GM12892 (cell line): ENCODE results near the gene DNAJB8.

Source experiments
- DNase-seq: peaks from one replicate; pipeline ENCODE4 v3.0.0; 2011; ENCODE audit not compliant: insufficient read length
- FAIRE-seq: peaks from 2 replicates; lab custom pipeline; 2011; peaks lifted over from hg19 to GRCh38; lab: Jason Lieb, UNC
- POLR2A ChIP-seq: IDR thresholded peaks from 2 replicates; pipeline ENCODE4 v1.6.1; 2011; ENCODE audit warnings: low read depth, low read length, control low read depth
- POLR2AphosphoS5 ChIP-seq: IDR thresholded peaks from 2 replicates; pipeline ENCODE4 v1.6.1; 2011; ENCODE audit warnings: low read depth, low read length, control low read depth
- TAF1 ChIP-seq: IDR thresholded peaks from 2 replicates; pipeline ENCODE4 v1.6.1; 2011; ENCODE audit warnings: low read depth, mild to moderate bottlenecking, control low read depth, low read length, borderline replicate concordance

The DNAJB8 gene

DNA sequence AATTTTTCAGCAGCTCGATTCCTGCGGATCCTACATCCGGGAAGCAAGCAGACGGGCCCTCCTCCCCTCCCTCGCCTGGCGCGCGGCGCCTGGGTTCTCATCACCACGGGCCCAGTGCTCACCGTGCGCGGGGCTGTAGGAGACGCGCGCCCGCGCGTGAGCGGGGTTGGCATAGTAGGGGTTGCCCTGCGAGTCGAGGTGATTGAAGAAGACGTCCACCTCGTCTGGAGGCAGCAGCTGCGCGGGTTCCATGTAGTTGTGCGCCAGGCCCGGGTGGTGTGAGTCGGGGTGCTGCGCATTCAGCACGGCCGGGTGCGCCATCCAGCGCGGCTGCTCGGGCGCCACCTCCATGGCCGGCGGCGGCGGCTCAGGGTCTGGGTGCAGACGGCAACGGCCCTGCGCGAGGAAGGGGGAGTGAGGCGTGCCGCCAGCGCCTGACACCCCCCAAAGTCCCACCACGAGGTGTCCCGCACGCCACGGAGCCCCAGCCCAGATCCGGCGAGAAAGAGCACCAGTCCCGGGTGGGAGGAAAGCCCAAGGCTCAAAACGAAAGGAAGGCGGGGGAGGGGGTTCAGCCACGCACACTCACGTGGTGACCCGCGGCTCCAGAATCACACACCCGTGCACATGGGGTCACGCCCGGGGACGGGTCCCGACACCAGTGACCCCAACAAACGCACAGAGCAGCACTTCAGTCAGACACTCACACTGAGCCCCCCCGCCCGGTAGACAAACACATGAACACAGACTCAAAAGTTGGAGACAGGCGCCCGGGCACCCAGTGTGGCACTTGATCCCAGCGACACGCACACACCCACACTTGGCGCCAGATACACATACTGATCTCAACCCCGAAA, 20.2 kb upstream of the DNAJB8 start:
- no peak for FAIRE-seq
- TF ChIP-seq POLR2A (no peak), TAF1 (no peak)
- no peak for DNase-seq

DNA sequence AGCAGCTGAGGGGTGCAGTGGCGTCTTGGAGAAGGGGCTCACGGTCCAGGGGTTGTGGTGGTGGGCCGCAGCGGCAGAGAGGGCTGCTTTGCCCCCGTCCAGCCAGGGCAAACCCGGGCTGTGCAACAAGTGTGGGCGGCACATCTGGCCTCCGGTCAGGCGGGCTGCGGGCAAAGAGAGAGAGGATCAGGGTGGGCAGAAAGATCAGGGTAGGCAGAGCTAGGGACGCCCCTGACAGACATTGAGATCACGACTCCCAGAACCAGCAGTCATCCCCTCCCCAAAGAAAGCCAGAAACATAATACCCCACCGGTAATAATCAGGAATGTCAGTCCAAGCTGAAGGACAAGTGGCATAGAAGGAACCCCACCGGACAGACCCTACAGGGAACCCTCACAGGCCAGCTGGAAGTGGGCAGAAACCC, 19.5 kb upstream of the DNAJB8 start:
- no peak for TF ChIP-seq TAF1
- TF ChIP-seq POLR2A = no peak
- no peak for TF ChIP-seq POLR2AphosphoS5
- no peak for DNase-seq
- FAIRE-seq = no peak

DNA sequence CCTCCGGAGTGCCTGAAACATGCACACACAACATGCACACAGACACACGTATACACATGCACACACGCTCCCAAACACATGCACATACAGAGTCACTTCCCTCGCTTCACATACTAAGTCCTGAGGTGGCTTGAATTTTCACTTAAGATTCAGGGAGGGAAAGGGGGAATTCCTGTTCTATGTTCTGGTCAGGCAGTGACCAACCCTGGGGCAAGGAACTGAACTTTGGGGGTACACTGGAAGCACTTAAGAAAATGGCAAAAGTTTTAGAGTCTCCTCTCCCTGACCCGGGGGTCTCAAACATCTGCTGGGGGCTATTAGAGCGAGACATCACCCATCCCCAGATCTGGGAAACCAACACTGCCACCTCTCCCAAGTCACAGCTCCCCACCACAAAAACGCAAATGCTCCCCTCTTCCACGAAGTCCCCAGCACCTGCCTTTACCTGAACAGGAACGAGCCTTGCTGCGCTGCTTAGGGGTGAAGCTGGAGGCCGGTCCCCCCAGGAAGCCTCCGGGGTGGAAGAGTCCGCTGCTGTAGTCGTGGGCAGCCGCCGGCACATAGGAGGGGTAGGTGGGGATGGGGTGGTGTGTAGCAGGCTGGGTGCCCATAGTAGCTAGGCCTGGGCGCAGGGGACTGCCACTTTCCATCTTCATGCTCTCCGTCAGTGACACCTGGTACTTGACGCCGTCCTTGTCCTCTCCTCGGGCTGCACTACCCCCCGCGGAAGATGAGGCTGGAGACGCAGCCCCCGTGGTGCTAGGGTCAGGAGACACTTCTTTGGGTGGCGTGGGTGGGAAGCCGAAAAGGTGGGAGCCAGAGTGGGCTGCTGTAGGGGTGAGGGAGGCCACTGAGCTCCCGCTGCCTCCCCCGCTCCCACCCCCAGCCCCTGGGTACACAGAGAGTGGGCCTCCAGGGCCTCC, 18.9 kb upstream of the DNAJB8 start:
- DNase-seq = no peak
- TF ChIP-seq POLR2AphosphoS5 = no peak
- no peak for TF ChIP-seq TAF1
- TF ChIP-seq POLR2A = no peak
- no peak for FAIRE-seq

DNA sequence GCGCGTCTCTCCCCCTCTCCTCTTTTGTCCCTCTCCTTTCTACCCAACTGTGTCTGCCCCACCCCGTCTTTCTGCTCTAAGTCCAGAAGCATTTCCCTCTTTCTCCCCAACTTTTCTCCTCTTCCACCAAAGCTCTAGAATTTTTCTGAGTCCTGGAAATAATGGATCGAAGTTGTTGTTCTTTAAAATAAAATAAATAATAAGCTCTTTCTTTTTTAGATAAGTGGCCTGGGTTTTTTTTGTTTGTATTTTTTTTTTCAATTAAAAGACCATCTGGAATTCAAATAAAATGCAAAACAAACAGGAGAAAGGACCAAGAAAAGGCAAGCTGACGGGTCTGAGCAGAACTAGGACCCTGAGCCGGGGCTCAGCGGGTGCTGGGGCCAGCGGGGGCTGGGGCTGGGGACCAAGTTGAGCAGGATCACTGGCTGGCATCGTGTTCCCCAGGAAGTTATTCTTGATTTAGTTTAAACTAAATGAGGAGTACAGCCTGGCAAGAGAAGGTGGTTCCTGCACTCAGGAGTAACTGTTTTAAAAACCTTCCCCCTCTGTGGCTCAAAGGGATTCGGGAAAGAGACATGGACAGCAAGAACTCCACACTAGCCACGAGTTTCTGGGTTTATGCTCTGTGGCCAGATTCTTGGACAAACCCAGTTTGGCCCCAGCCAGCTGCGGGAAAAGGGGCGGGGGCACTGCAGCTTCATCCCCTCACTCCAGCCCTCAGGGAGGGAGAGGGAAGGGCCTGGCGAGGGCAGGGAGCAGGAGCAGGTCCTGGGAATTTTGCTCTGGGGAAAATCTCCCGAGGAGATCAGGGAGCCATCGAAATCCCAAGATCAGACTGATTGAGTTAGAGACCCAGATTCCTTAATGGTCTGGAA, 18.0 kb upstream of the DNAJB8 start:
- no peak for DNase-seq
- no peak for TF ChIP-seq POLR2A
- no peak for TF ChIP-seq TAF1
- TF ChIP-seq POLR2AphosphoS5 = no peak
- FAIRE-seq = no peak

DNA sequence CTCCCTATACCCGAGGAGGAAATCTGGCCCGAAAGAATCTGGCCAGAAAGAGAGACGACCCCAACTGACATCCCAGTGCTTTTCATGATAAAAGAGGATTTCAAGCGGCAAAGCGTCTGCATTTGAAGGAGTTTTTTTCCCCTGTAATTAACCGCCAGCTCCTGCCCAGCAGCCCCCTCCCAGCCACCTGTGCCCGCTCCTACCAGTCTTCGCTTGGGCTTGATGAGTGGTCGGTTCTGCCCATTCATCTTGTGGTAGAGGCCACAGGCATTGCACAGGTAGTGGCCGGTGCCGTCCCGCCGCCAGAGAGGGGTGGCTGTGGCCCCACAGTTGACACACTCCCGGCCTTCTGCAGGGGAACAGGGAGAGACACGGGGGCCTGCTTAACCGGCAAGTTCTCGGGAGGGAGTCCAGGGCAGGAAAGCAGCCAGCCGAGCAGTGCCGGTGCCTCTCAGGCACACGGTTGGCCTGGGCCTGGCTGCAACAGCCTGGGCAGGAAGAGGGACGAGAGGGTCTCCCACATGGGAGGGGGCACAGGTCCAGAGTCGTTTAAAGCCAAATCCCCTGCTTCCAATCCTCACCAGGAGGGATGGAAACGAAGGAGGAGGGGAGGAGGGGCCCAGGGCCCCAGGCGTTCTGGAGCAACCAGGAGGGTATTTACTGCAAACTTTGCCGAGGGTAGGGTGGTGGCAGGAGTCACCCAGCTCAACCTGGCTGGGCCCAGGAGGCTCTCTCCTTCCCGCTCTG, 17.1 kb upstream of the DNAJB8 start:
- DNase-seq (no peak), FAIRE-seq (no peak)
- TF ChIP-seq TAF1 = no peak
- no peak for TF ChIP-seq POLR2AphosphoS5
- TF ChIP-seq POLR2A = no peak

DNA sequence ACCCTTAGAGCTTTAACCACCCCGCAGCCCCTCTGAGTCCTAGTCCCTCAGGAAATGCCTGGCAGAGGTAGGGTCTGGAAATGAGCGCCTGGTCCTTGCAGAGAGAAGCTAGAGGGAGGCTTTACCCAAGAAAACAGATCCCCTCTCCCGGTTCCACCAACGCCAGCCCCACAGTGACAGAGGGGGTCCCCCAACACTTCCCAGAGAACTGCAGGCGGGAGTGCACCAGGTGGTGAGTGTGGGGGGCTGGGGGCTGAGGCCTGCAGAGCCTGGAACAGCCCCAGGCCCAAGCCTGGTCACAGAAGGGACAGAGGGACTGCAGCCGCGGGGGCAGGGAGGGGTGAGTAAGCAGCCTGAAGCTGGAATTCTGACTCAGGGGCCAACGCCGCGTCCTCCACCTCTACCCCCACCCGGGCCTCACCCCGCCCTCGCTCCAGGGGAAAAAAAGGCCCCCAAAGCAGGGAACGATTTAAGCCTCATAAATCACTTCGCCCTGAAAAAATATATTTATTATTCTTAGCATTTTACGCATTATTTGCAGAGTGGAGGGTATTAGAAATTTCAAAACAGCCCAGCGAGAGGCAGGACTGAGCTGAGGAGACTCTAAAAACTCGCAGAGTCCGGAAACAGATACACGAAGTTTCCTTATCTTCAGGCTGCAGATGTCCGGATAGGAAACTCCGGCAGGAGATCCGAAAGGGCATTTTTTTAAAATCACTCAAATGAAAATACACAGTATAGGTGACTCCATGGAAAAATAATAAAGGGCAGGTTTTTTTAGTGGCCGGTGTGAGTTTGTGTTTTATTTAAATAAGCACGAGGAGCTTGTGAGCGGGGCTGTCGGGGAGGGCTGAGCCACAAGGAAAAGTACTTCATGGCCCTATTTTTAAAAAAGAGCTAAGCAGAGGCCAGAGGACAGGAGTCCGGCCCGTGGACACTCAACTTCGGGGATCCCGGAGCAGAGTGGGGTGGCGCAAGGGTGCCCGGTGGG, 16.3 kb upstream of the DNAJB8 start:
- DNase-seq (no peak), FAIRE-seq (no peak)
- TF ChIP-seq POLR2A = no peak
- TF ChIP-seq TAF1 = no peak
- TF ChIP-seq POLR2AphosphoS5 = no peak

DNA sequence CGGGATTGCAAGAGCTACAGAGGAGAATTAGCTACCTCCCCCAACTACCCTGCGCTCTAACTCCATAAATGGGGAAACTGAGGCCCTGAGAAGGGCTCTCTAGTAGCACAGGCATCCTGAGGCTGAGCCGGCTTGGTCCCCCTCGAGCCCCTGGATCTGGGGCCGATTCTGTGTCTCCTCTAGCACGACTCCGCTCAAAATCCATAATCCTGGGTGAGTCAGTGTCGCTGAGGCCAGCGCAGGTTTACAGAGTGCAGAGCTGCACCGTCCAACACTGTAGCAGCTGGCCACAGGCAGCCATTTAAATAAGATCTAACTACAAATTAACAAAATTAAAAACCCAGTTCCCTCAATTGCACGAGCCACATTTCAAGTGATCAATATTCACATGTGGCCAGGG, 15.5 kb upstream of the DNAJB8 start:
- FAIRE-seq (no peak), DNase-seq (no peak)
- TF ChIP-seq TAF1 (no peak), POLR2A (no peak), POLR2AphosphoS5 (no peak)

DNA sequence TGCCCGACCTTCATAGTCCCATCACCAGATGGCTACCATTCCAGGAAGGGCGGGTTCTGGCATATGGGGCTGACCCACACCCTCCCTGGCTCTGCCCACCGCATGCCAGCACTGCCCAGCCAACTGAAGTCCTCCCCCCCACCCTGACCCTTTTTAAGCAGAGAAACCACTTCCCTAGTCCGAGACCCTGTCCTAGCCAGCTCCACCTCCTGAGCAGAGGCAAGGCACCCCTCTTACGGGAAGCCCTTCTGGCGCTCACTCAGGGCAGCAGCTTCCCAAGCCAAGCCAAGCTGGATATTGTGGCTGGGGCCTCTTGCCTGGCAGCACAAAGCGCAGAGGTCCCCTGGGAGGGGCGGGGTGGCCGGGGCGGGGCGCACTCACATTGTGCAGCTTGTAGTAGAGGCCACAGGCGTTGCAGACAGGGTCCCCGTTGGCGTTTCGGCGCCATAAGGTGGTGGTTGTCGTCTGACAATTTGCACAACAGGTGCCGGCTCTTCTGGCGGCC, 14.8 kb upstream of the DNAJB8 start:
- FAIRE-seq = no peak
- DNase-seq = no peak
- TF ChIP-seq TAF1 (no peak), POLR2A (no peak), POLR2AphosphoS5 (no peak)

DNA sequence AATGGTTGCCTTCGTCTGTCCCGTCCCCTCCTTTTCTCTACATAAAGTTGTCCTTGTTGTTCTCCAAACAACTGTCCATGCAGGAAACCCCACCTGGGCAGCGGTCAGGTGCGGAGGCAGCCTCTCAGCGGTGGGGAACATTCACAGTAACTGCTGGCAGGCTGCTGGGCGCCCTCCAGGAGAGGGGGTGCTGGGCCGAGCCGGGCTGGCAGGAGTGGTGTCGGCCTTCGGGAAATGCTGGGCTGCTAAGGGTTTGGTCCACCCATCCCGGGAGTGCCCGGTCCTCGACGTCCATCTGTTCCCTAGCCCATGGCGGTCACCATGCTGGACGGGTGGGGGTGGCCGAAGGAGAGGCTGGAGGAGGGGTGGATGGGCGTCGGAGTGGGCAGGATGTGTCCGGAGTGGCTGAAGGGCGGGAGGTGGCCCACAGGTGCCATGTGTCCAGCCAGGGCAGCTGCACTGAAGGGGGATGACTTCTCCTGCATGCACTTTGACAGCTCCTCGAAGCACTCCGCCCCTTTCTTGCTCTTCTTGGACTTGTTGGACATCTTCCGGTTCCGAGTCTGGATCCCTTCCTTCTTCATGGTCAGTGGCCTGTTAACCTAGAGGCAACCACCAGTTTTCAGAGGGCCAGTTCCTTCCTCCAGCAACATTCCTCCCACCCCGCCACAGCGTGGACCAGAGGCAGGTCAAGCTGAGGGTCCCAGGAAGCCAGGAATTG, 14.2 kb upstream of the DNAJB8 start:
- no peak for TF ChIP-seq TAF1
- no peak for TF ChIP-seq POLR2A
- no peak for TF ChIP-seq POLR2AphosphoS5
- DNase-seq = no peak
- FAIRE-seq = no peak
